Endothelial cell (in vitro differentiated cells): ENCODE results near the gene GNPDA1. TPM values are rescaled to one million over a fixed set of nuclear protein-coding genes. Genes with fewer than 3 reads are reported as not detected.

Experiments used
- DNase-seq: peaks from one replicate; pipeline ENCODE4 v3.0.0; 2021; ENCODE audit warnings: low spot score
- H3K27ac Mint-ChIP-seq: one replicate; pipeline ENCODE4 v1.8.0; 2021; ENCODE audit warnings: mixed read lengths, inconsistent platforms; ENCODE audit not compliant: unreplicated experiment
- H3K27me3 Mint-ChIP-seq: one replicate; pipeline ENCODE4 v1.8.0; 2021; ENCODE audit warnings: mild to moderate bottlenecking, moderate library complexity, mixed read lengths, inconsistent platforms; ENCODE audit not compliant: unreplicated experiment
- H3K36me3 Mint-ChIP-seq: one replicate; pipeline ENCODE4 v1.8.0; 2021; ENCODE audit warnings: mild to moderate bottlenecking, low read depth, mixed read lengths, inconsistent platforms; ENCODE audit not compliant: unreplicated experiment
- H3K4me1 Mint-ChIP-seq: one replicate; pipeline ENCODE4 v1.8.0; 2021; ENCODE audit warnings: mild to moderate bottlenecking, mixed read lengths, inconsistent platforms; ENCODE audit not compliant: unreplicated experiment
- H3K4me3 Mint-ChIP-seq: one replicate; pipeline ENCODE4 v1.8.0; 2021; ENCODE audit warnings: mild to moderate bottlenecking, mixed read lengths, inconsistent platforms; ENCODE audit not compliant: unreplicated experiment
- H3K9me3 Mint-ChIP-seq: one replicate; pipeline ENCODE4 v1.8.0; 2021; ENCODE audit warnings: mixed read lengths, inconsistent platforms; ENCODE audit not compliant: unreplicated experiment
- CTCF ChIP-seq: fragments of 200-600 bp; sonication (generic); IDR thresholded peaks from one replicate; pipeline ENCODE4 v1.5.0; 2021; ENCODE audit warnings: antibody characterized with exemption; ENCODE audit not compliant: unreplicated experiment
- total RNA-seq: library from RNA; stranded (reverse); fragmentation: NEBNext Ultra II Directional; extraction: Animal tissue kit (Norgen Biotek cat#: 25700); gene quantifications from one replicate; pipeline ENCODE4 v1.2.1, GENCODE V29; 2021; ENCODE audit not compliant: unreplicated experiment

Gene GNPDA1
- total RNA-seq, 1 donor from 2014 or later = 59.5 TPM

- Mint-ChIP-seq H3K36me3 (no peaks in the 10 kb centered on the region), H3K9me3 (no peaks in the 10 kb centered on the region), H3K4me1 (peaks cover 3% of the 10 kb centered on the region), H3K4me3 (no peak overlapping the region), H3K27me3 (peaks cover 1% of the 10 kb centered on the region), H3K27ac (no peak overlapping the region)
- no peak for TF ChIP-seq CTCF
- DNase-seq = no peak
These were observed 20.2 kb upstream of the GNPDA1 start for GRCh38 chr5:142032747-142033631.

- H3K36me3 Mint-ChIP-seq = no peaks in the 10 kb centered on the region
- no peak overlapping the region for H3K27ac Mint-ChIP-seq
- H3K4me3 Mint-ChIP-seq = no peak overlapping the region
- no peak for DNase-seq
- no peaks in the 10 kb centered on the region for H3K9me3 Mint-ChIP-seq
- H3K4me1 Mint-ChIP-seq = peaks cover 3% of the 10 kb centered on the region
- peaks cover 1% of the 10 kb centered on the region for H3K27me3 Mint-ChIP-seq
- no peak for TF ChIP-seq CTCF
These were observed 19.3 kb upstream of the GNPDA1 start for GRCh38 chr5:142032150-142032549.

GRCh38 chr5:142025637-142026036 is 12.8 kb upstream of the GNPDA1 start:
- no peak for DNase-seq
- H3K9me3 Mint-ChIP-seq = no peaks in the 10 kb centered on the region
- peaks cover 4% of the 10 kb centered on the region for H3K4me1 Mint-ChIP-seq
- H3K27me3 Mint-ChIP-seq = no peaks in the 10 kb centered on the region
- no peak for TF ChIP-seq CTCF
- no peak overlapping the region for H3K27ac Mint-ChIP-seq
- H3K4me3 Mint-ChIP-seq = peak overlapping the region; percentile 90
- H3K36me3 Mint-ChIP-seq = no peaks in the 10 kb centered on the region

GRCh38 chr5:142024771-142025304 is 12.0 kb upstream of the GNPDA1 start:
- Mint-ChIP-seq H3K4me3 (peak overlapping the region; percentile 90), H3K27ac (peak overlapping the region; percentile 88)
- peak; percentile 82 for DNase-seq

More at GRCh38 chr5:142024771-142025304, 12.0 kb upstream of the GNPDA1 start:
- H3K9me3 Mint-ChIP-seq = no peaks in the 10 kb centered on the region
- H3K27me3 Mint-ChIP-seq = no peaks in the 10 kb centered on the region
- peaks cover 4% of the 10 kb centered on the region for H3K4me1 Mint-ChIP-seq
- no peak for TF ChIP-seq CTCF
- no peaks in the 10 kb centered on the region for H3K36me3 Mint-ChIP-seq
